ENCODE results near the gene CAMTA1.
"Not testable (repeated sequence)": the region's sequence is repeated elsewhere in the genome, so short reads cannot be mapped to it uniquely, and the experiment has no call there.

CAMTA1 gene

GRCh38 chr1:7791027-7791426 is 1005.8 kb downstream of the CAMTA1 start:
- H3K9me3 ChIP-seq (ENCODE audit: control insufficient read depth, insufficient read depth, low read depth, low read length); H3K4me1 ChIP-seq (ENCODE audit: control insufficient read depth, insufficient read depth, low read length); CTCF ChIA-PET; POLR2A ChIA-PET; H3K4me3 ChIP-seq (ENCODE audit: low read depth, low read length); H3K27ac ChIP-seq (ENCODE audit: extremely low read depth, low read depth, low read length): not testable (repeated sequence)
- H3K36me3 ChIP-seq (ENCODE audit: control insufficient read depth in 2 of 2, insufficient read depth in 1 of 2, low read length in 2 of 2): peaks cover 0 to 17% of the 10 kb centered on the region in 2 experiments; a peak in 1 of 3 replicates
- TF ChIP-seq SETDB1 (IDR thresholded peaks at IDR 0.05; ENCODE audit: insufficient read length, low read length) (peak; percentile 94), ZNF280D (tag by site-specific recombination; IDR thresholded peaks at IDR 0.05) (peak; percentile 90), ZNF626 (tag by site-specific recombination; IDR thresholded peaks at IDR 0.05) (peak; percentile 91; the same call in 1 of the 2 replicates)

GRCh38 chr1:7795406-7795805 is 1010.2 kb downstream of the CAMTA1 start:
- no peaks in the 10 kb centered on the region for H3K4me1 ChIP-seq (ENCODE audit: control insufficient read depth, insufficient read depth, low read length)
- H3K27ac ChIP-seq (ENCODE audit: extremely low read depth, low read depth, low read length): no peak overlapping the region
- ChIA-PET POLR2A (no interaction called here), CTCF (interaction anchor here (0.7 to 1.7 kb wide), 2 partner anchors 126 to 725 kb away, joined by 4 to 7 read pairs; no protein-coding TSS in a partner anchor)
- H3K9me3 ChIP-seq (ENCODE audit: control insufficient read depth, insufficient read depth, low read depth, low read length): no peaks in the 10 kb centered on the region
- H3K4me3 ChIP-seq (ENCODE audit: low read depth, low read length): no peak overlapping the region
- no peak for TF ChIP-seq REPIN1 (tag by site-specific recombination; IDR thresholded peaks at IDR 0.05; ENCODE audit: low read depth)
- TF ChIP-seq ZFP41 (tag by site-specific recombination; IDR thresholded peaks at IDR 0.05; ENCODE audit: borderline replicate concordance): no peak
- TF ChIP-seq ZNF174 (tag by site-specific recombination; IDR thresholded peaks at IDR 0.05): no peak
- no peak for TF ChIP-seq ZNF645 (tag by site-specific recombination; IDR thresholded peaks at IDR 0.05)
- no peaks in the 10 kb centered on the region; a peak in 1 of 3 replicates for H3K36me3 ChIP-seq (ENCODE audit: control insufficient read depth in 2 of 2, insufficient read depth in 1 of 2, low read length in 2 of 2)

- H3K4me3 ChIP-seq (ENCODE audit: low read depth, low read length): no peak overlapping the region
- TF ChIP-seq SP2 (tag by site-specific recombination; IDR thresholded peaks at IDR 0.05): no peak
- no peak for TF ChIP-seq GLI4 (tag by site-specific recombination; IDR thresholded peaks at IDR 0.05)
- no peak for TF ChIP-seq ZNF596 (tag by site-specific recombination; IDR thresholded peaks at IDR 0.05)
- TF ChIP-seq ZNF639 (tag by site-specific recombination; IDR thresholded peaks at IDR 0.05): no peak
- no peak for TF ChIP-seq MYNN (tag by site-specific recombination; IDR thresholded peaks at IDR 0.05; ENCODE audit: borderline replicate concordance)
- TF ChIP-seq ATF2 (tag by site-specific recombination; IDR thresholded peaks at IDR 0.05; ENCODE audit: low read depth): no peak
- no peak for TF ChIP-seq SCRT1 (tag by site-specific recombination; IDR thresholded peaks at IDR 0.05; ENCODE audit: borderline replicate concordance)
- TF ChIP-seq ZNF398 (tag by site-specific recombination; IDR thresholded peaks at IDR 0.05): no peak
- H3K9me3 ChIP-seq (ENCODE audit: control insufficient read depth, insufficient read depth, low read depth, low read length): no peaks in the 10 kb centered on the region
- no peaks in the 10 kb centered on the region for H3K4me1 ChIP-seq (ENCODE audit: control insufficient read depth, insufficient read depth, low read length)
- CTCF ChIA-PET: interaction anchor here (0.6 to 1.6 kb wide), 2 partner anchors 8 to 16 kb away, joined by 3 to 4 read pairs; no protein-coding TSS in a partner anchor
- no peak overlapping the region for H3K27ac ChIP-seq (ENCODE audit: extremely low read depth, low read depth, low read length)
- peaks cover 0 to 2% of the 10 kb centered on the region in 2 experiments; a peak in 2 of 3 replicates for H3K36me3 ChIP-seq (ENCODE audit: control insufficient read depth in 2 of 2, insufficient read depth in 1 of 2, low read length in 2 of 2)
- POLR2A ChIA-PET: no interaction called here
Observed at GRCh38 chr1:7805460-7805859, 1020.2 kb downstream of the CAMTA1 start.

Data from HEK293 (cell line).